ENCODE data around the gene PNLIPRP3. TPM values are rescaled to one million over a fixed set of nuclear protein-coding genes. Genes with fewer than 3 reads are reported as not detected.
A peak's percentile ranks its signal among the peaks of the same experiment; 100 is the strongest.

PNLIPRP3 gene
- polyA plus RNA-seq, 1 of the 3 experiments (the other 2 are of a cell fraction): not detected

GRCh38 chr10:116444527-116445142 is 17.0 kb downstream of the PNLIPRP3 start:
- no peaks in the 10 kb centered on the region for H3K9me2 ChIP-seq
- H3K4me2 ChIP-seq: no peak overlapping the region
- H3K9me3 ChIP-seq: no peaks in the 10 kb centered on the region
- peak; percentile 49 for DNase-seq
- no peaks in the 10 kb centered on the region for H3F3A ChIP-seq (replicated peaks; ENCODE audit: insufficient read depth)
- no peak overlapping the region; a peak in 1 of 4 replicates for H3K4me3 ChIP-seq (ENCODE audit: low read depth in 2 of 2, low read length in 1 of 2)
- H4K20me1 ChIP-seq (ENCODE audit: insufficient read depth): no peaks in the 10 kb centered on the region
- H2AFZ ChIP-seq (ENCODE audit: low read depth): no peak overlapping the region
- no peaks in the 10 kb centered on the region for H3K79me2 ChIP-seq (ENCODE audit: insufficient read depth)
- CTCF ChIA-PET: interaction anchor here (0.5 to 3.3 kb wide), 18 partner anchors 9 to 459 kb away, joined by 3 to 21 read pairs (median 4); partner anchors contain the start of gene PNLIPRP3
- POLR2A ChIA-PET: no interaction called here
- no peaks in the 10 kb centered on the region for H3K4me1 ChIP-seq (ENCODE audit: control insufficient read depth in 1 of 2, insufficient read depth in 2 of 2, low read depth in 1 of 2, low read length in 1 of 2)
- H3K9ac ChIP-seq: no peak overlapping the region
- H3K27ac ChIP-seq (ENCODE audit: low read depth in 2 of 2, low read length in 1 of 2): no peak overlapping the region
- no peaks in the 10 kb centered on the region for H3K27me3 ChIP-seq (ENCODE audit: insufficient read depth)
- no peaks in the 10 kb centered on the region for H3K36me3 ChIP-seq (replicated peaks in 1 of 2; ENCODE audit: control insufficient read depth in 1 of 2, insufficient read depth in 2 of 2, low read length in 1 of 2)
- WGBS (ENCODE audit: low lambda C conversion rate): 19% methylated on average over 4 of the region's 4 CpGs
- TF ChIP-seq CTCF (IDR thresholded peaks at IDR 0.05) (peak; percentile 93), RCOR1 (IDR thresholded peaks at IDR 0.05; ENCODE audit: low read length) (no peak), SMC3 (IDR thresholded peaks at IDR 0.05; ENCODE audit: low read depth, low read length) (peak; percentile 41; the same call in 1 of the 2 replicates), RAD21 (IDR thresholded peaks at IDR 0.05; ENCODE audit: low read length) (peak; percentile 73), TCF12 (IDR thresholded peaks at IDR 0.05) (no peak)

- no peaks in the 10 kb centered on the region for H3K79me2 ChIP-seq (ENCODE audit: insufficient read depth)
- no peak for DNase-seq
- ChIA-PET CTCF (no interaction called here), POLR2A (no interaction called here)
- 7% methylated on average over 2 of the region's 2 CpGs for WGBS (ENCODE audit: low lambda C conversion rate)
- no peak for TF ChIP-seq NFIC (IDR thresholded peaks at IDR 0.05; ENCODE audit: borderline replicate concordance)
- no peaks in the 10 kb centered on the region for H3K4me1 ChIP-seq (ENCODE audit: control insufficient read depth in 1 of 2, insufficient read depth in 2 of 2, low read depth in 1 of 2, low read length in 1 of 2)
- no peaks in the 10 kb centered on the region for H3K9me2 ChIP-seq
- no peak overlapping the region for H3K4me3 ChIP-seq (ENCODE audit: low read depth in 2 of 2, low read length in 1 of 2)
- no peak overlapping the region for H2AFZ ChIP-seq (ENCODE audit: low read depth)
- H3K27me3 ChIP-seq (ENCODE audit: insufficient read depth): no peaks in the 10 kb centered on the region
- no peaks in the 10 kb centered on the region for H3K36me3 ChIP-seq (replicated peaks in 1 of 2; ENCODE audit: control insufficient read depth in 1 of 2, insufficient read depth in 2 of 2, low read length in 1 of 2)
- no peaks in the 10 kb centered on the region for H3F3A ChIP-seq (replicated peaks; ENCODE audit: insufficient read depth)
- no peak overlapping the region for H3K4me2 ChIP-seq
- no peak overlapping the region for H3K27ac ChIP-seq (ENCODE audit: low read depth in 2 of 2, low read length in 1 of 2)
- no peaks in the 10 kb centered on the region for H4K20me1 ChIP-seq (ENCODE audit: insufficient read depth)
- H3K9ac ChIP-seq: no peak overlapping the region
- no peaks in the 10 kb centered on the region for H3K9me3 ChIP-seq
Measured at GRCh38 chr10:116450861-116451260, 23.2 kb downstream of the PNLIPRP3 start.

GRCh38 chr10:116451711-116452337 is 24.2 kb downstream of the PNLIPRP3 start:
- Histone ChIP-seq H3K9me3 (no peaks in the 10 kb centered on the region), H3K27ac (ENCODE audit: low read depth in 2 of 2, low read length in 1 of 2) (no peak overlapping the region), H3K27me3 (ENCODE audit: insufficient read depth) (no peaks in the 10 kb centered on the region), H4K20me1 (ENCODE audit: insufficient read depth) (no peaks in the 10 kb centered on the region), H3K4me3 (ENCODE audit: low read depth in 2 of 2, low read length in 1 of 2) (no peak overlapping the region), H3K4me2 (no peak overlapping the region), H3K36me3 (replicated peaks in 1 of 2; ENCODE audit: control insufficient read depth in 1 of 2, insufficient read depth in 2 of 2, low read length in 1 of 2) (no peaks in the 10 kb centered on the region), H3K4me1 (ENCODE audit: control insufficient read depth in 1 of 2, insufficient read depth in 2 of 2, low read depth in 1 of 2, low read length in 1 of 2) (no peaks in the 10 kb centered on the region), H3K79me2 (ENCODE audit: insufficient read depth) (no peaks in the 10 kb centered on the region), H2AFZ (ENCODE audit: low read depth) (no peak overlapping the region), H3K9me2 (no peaks in the 10 kb centered on the region), H3F3A (replicated peaks; ENCODE audit: insufficient read depth) (no peaks in the 10 kb centered on the region), H3K9ac (no peak overlapping the region)
- 0% methylated on average over 1 of the region's 1 CpG for WGBS (ENCODE audit: low lambda C conversion rate)
- ChIA-PET POLR2A (no interaction called here), CTCF (no interaction called here)
- TF ChIP-seq MEF2A (IDR thresholded peaks at IDR 0.05; ENCODE audit: borderline replicate concordance, low read depth) (no peak), NRF1 (IDR thresholded peaks at IDR 0.05; ENCODE audit: low read depth, low read length) (no peak), EZH2phosphoT487 (IDR thresholded peaks at IDR 0.05; ENCODE audit: borderline replicate concordance, low read depth) (no peak)
- no peak for DNase-seq
